Measurements from ENCODE around the gene A2M. TPM values are rescaled to one million over a fixed set of nuclear protein-coding genes. Genes with fewer than 3 reads are reported as not detected.

The A2M gene
- total and polyA plus RNA-seq, 9 of the 15 experiments (the other 6 are each of a cell fraction or from before 2014, with no cell fraction given): 0.08 to 2.3 TPM; not detected in 7

GRCh38 chr12:9101018-9101687, 14.6 kb downstream of the A2M start:
- POLR2A ChIA-PET: interaction anchor here (1.0 kb wide), 2 partner anchors 22 to 74 kb away, joined by 3 read pairs; no protein-coding TSS in a partner anchor
- TF ChIP-seq ZNF561 (CRISPR knock-in tag; conservative IDR thresholded peaks at IDR 0.05) (no peak), DEAF1 (CRISPR knock-in tag; IDR thresholded peaks at IDR 0.05) (no peak), BMI1 (IDR thresholded peaks at IDR 0.05; ENCODE audit: low read length) (no peak)
- TF ChIP-seq, protein P1, sequence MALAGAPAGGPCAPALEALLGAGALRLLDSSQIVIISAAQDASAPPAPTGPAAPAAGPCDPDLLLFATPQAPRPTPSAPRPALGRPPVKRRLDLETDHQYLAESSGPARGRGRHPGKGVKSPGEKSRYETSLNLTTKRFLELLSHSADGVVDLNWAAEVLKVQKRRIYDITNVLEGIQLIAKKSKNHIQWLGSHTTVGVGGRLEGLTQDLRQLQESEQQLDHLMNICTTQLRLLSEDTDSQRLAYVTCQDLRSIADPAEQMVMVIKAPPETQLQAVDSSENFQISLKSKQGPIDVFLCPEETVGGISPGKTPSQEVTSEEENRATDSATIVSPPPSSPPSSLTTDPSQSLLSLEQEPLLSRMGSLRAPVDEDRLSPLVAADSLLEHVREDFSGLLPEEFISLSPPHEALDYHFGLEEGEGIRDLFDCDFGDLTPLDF (CRISPR knock-in tag; IDR thresholded peaks at IDR 0.05): no peak
- WGBS (ENCODE audit: insufficient coverage, low coverage, missing lambda C conversion rate): 1% methylated on average over 8 of the region's 8 CpGs
- Histone ChIP-seq H3K27me3 (ENCODE audit: control insufficient read depth in 2 of 2, insufficient read depth in 2 of 2, low read length in 2 of 2) (peaks cover 0 to 4% of the 10 kb centered on the region in 2 experiments; a peak in 1 of 5 replicates), H3K4me1 (replicated peaks in 1 of 2; ENCODE audit: control insufficient read depth in 2 of 2, insufficient read depth in 2 of 2, low read length in 2 of 2) (no peaks in the 10 kb centered on the region), H3K4me2 (ENCODE audit: insufficient read depth, low read length) (no peak overlapping the region), H3K4me3 (no peak overlapping the region), H4K20me1 (replicated peaks; ENCODE audit: control insufficient read depth, insufficient read depth, low read length) (no peaks in the 10 kb centered on the region), H3K9ac (ENCODE audit: insufficient read depth in 1 of 2, low read depth in 2 of 2, low read length in 2 of 2) (no peak overlapping the region), H2AFZ (ENCODE audit: low read depth, low read length) (no peak overlapping the region), H3K79me2 (ENCODE audit: control insufficient read depth, insufficient read depth, low read length) (no peaks in the 10 kb centered on the region), H3K9me3 (replicated peaks; ENCODE audit: control insufficient read depth, insufficient read depth, low read depth, low read length) (no peaks in the 10 kb centered on the region), H3K36me3 (ENCODE audit: control insufficient read depth, insufficient read depth, low read length) (no peaks in the 10 kb centered on the region), H3K9me1 (ENCODE audit: control insufficient read depth, insufficient read depth, low read length) (no peaks in the 10 kb centered on the region), H3K27ac (ENCODE audit: extremely low read depth, low read depth, low read length) (no peak overlapping the region)
- ATAC-seq (no peak), DNase-seq (ENCODE audit: extremely low read depth in 1 of 4, low spot score in 3 of 4) (no peak), FAIRE-seq (no peak)
- BruUV-seq (replicated peaks): no TSS peak
- intact Hi-C loops (cut with micrococcal nuclease) (no loop called here), in situ Hi-C loops (cut with MboI) (no loop called here)
- CTCF ChIA-PET (ENCODE audit: low intra/inter-chr PET ratio): no interaction called here

Data from K562 (cell line).